GM20431 (cell line): ENCODE measurements around the gene NFATC1.

ENCODE experiments used
- in situ Hi-C: fragments of 300-500 bp; cut with MseI, MboI; formaldehyde crosslinking; loops from one replicate; pipeline ENCODE4 v1.15.0; 2020; ENCODE audit warnings: low sequenced_read_pairs; ENCODE audit not compliant: unreplicated experiment

The NFATC1 gene

DNA sequence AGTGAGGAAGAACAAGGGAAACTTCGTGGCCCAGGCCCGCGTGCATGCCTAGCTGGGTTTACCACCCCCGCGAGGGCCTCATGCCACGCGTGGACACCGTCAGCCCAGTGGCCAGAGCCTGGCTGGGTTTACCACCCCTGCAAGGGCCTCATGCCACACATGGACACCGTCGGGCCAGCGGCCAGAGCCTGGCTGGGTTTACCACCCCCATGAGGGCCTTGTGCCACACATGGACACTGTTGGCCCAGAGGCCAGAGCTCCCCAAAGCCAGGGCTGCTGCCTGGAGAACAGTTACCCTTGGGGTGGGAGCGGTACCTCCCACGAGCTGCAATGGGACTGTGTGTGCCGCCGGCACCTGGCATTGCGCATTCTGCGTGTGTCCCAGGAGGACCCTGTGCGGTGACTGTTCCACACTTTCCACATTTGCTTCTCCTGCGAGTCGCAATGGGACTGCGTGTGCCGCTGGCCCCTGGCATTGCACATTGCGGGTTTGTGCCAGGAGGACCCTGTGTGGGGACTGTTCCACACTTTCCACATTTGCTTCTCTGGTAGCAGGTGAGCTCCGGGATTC, 178.3 kb downstream of the NFATC1 start:
- in situ Hi-C loops, result no loop called here

DNA sequence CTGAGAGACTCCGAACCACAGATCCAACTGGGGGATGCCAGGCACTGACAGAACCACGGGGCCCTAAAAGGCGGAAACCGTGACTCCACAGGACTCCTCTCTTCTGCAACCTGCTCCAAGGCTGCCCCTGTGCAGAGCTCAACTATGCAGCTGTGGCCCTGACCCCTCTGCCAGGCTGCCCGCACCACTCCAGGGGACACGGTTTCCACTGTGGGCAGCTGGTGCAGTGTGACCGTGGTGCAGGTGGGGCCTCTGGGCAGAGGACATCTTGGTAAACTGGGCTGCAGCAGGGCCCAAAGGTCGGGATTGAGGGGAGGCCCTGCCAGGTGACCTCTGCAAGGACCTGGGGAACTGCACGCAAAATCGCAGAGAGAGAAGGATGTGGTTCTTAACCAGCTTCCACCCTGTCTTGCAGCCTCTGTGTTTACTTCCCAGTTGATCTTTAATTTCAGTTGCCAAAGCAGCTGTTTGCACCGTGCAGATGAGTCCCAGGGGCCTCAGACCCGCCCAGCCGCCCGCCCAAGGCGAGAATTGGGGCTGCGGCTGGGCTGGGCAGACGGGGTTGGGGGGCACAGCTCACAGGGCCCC, 179.3 kb downstream of the NFATC1 start:
- in situ Hi-C loops, result no loop called here

DNA sequence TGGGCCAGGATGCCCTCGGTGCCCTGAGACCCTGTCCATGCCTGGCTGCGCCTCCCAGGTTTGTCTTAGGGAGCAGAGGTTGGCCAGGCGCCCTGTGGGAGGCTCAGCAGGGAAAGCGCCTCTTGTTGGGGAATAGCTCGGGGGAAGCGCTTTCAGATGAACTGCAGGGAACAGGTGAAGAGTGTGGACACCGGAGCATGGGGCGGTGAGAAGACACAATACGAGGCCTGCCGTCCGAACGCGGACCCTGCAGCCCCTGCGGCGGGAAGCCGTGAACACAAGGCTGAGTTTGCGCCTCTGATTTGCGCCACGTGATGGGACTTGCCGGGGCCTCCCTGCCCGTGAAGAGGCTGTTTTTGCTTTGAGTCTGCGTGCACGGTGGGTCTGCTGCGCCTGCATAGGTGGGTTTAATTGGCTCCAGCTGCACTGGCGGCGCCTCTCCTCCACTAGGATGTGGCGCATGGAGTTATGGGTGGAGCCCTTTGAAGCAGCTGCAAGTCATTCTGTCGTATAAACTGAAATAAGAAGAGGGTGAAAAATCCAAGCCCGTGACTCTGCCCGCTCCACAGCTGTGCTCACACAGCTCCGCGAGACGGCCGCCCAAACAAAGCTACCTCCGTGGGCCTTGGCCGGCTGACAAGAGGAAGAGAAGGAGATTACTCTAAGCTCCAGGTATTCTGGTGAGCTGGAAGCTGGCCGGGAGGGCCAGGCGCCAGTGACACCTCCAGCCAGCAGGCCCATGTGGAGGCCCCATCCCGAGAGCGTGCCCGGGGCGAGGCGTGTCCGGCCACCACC, 180.4 kb downstream of the NFATC1 start:
- in situ Hi-C loops, result no loop called here

DNA sequence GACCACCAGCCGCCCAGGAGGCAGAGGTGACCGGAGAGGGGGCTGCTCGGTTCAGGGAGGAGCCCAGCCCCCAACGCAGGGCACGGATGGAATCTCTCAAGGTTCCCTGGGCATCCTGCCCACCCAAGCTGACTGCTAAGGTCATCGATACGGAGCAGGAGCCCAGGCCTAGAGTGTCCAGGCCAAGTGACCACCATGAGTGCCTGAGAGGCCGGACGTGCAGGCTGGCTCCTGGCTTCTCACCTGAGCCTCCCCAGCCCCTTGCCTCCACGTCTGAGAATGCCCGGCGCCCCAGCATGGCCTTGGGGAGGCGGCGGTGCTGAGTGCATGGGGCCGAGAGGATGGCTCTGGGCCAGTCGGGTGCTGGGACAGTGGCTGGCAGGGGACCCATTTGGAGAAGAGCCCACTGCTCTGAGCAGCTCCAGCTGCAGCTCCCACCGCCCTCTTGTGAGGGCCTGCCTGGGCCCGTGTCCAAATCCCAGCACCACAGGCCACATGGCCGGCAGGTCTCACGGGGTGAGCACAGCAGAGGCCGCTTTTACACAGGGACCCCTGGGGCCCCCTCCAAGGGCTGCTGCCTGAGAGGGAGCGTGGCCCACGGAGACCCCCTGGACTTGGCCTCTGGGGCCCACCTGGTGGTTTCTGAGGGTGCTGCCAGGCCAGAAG, 181.1 kb downstream of the NFATC1 start:
- in situ Hi-C loops, result no loop called here

DNA sequence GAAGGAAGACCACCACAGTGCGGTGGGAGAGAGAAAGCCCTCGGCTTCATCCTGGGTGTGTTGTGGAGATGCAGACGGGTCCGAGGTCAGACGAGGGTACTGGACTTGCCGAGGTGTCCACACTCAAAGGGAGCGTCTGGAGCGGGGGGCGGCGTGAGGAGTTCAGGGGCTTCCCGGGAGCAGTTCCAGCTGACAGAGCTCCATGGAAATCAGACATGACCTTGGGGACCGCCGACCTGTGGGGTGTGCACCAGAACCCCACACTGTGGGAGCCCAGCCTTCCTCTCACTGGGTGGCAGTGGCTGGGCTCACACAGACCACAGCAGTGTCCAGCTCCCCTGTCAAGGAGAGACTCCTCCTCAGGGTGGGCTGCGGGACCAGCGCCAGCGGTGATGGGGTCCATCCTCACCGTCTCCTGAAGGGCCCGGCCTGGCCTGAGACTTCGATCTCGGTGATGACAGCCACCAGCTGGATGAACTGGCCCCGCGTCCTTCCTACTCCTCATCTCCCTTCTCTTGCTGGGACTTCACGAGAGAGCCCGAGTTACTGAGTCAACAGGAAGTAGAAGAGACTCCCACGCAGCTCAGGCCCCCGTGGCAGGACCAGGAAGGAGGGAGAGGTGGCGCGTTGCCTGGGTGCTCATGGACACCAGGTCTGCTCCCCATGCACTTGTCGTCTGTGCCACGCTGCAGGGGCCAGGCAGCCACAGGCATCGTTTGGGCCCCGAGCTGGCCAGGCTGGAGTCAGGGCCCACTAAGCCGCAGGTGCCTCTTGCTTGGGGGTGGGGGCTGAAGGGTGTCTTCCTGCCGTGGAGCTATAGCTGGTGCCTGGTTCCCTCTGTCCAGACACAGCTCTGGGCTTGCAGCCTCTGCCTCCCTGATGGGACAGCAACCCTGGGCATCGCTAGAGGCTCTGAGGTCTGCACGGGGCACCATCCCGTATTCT, 182.0 kb downstream of the NFATC1 start:
- in situ Hi-C loops, result no loop called here

DNA sequence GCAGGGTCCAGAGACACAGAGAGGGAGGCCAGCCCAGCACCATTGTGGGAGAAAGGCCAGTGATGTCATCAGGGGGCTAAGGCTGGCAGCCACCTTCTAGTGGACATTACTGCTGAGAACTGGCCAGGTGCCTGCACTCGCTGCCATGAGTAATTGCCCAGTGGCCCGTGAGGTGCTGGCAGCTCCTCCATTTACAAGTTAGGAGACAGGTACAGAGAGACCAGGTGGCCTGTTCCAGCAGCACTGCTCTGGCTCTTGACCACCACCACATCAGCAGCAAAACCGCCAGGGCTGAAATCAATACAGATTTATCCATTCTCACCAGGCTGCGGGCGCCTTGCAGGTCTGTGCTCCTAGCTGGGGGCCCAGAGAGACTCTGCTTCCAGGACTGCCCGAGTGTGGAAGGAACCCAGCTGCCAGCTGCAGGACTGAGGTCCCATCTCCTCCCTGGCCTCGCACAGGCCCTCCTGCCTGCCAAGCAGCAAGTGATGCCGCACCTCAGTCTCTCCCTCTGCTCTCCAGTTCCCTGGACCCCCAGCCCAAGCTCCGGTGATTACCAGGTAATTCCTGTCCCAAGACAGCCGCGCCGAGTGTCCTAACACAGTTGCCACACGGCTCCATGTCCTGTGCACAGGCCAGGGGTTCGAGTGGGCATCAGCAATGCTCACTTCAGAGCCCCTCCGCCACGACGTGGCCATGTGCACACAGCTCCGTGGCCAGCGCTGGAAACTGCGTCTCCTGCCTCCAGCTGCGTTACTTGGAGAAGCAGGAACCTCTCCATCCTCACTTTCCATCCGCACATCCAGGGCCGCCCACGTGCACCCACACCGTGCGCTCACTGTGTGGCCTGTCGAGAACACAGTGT, 182.9 kb downstream of the NFATC1 start:
- in situ Hi-C loops, result no loop called here
